G401.6 (cell line): ENCODE data around the gene IL1RAPL2.
"Not testable (repeated sequence)": the region's sequence is repeated elsewhere in the genome, so short reads cannot be mapped to it uniquely, and the experiment has no call there.

Experiments used
- FAIRE-seq: peaks from 2 replicates; lab custom pipeline; 2012; peaks lifted over from hg19 to GRCh38; lab: Jason Lieb, UNC

The IL1RAPL2 gene

DNA sequence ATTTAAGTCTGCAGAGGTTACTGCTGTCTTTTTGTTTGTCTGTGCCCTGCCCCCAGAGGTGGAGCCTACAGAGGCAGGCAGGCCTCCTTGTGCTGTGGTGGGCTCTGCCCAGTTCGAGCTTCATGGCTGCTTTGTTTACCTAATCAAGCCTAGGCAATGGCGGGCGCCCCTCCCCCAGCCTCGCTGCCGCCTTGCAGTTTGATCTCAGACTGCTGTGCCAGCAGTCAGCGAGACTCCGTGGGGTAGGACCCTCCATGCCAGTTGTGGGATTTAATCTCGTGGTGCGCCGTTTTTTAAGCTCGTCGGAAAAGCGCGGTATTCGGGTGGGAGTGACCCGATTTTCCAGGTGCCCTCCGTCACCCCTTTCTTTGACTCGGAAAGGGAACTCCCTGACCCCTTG is 111.5 kb downstream of the IL1RAPL2 start:
- not testable (repeated sequence) for FAIRE-seq

DNA sequence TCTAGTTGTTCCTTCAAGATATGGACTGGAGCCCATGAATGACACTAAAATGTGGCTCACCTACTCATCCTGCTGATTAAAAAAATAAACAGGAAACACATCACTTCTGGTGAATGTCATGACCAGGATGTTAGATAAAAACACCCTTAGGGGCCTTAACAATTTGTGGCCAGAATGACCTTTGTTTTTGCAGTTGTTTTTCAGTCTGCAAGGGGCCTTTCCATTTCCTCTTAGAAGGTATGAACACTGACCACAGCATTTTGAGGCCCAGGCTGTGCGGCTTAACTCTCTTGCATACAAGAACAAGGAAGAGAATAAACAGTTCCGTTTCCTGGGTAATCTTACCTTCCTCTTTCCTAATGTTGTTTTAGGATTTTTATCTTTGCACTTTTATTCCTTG is 113.2 kb downstream of the IL1RAPL2 start:
- no peak for FAIRE-seq

- no peak for FAIRE-seq
These were observed 115.2 kb downstream of the IL1RAPL2 start for GRCh38 chrX:104681214-104681613.

GRCh38 chrX:104684077-104684476 is 118.1 kb downstream of the IL1RAPL2 start:
- FAIRE-seq: no peak

DNA sequence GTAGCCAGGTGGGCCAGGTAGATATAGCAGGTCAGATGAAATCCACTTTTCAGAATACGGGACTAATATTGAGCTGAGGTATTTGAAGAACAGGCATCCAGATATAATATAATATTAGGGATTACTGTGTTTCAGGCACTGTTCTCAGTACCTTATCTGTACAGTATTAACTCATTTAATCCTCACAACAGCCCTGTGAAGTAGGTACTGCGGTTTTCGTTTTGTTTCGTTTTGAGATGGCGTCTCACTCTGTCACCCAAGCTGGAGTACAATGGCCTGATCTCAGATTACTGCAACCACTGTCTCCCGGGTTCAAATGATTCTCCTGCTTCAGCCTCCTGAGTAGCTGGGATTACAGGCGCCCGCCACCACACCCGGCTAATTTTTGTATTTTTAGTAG is 129.6 kb downstream of the IL1RAPL2 start:
- FAIRE-seq: no peak

DNA sequence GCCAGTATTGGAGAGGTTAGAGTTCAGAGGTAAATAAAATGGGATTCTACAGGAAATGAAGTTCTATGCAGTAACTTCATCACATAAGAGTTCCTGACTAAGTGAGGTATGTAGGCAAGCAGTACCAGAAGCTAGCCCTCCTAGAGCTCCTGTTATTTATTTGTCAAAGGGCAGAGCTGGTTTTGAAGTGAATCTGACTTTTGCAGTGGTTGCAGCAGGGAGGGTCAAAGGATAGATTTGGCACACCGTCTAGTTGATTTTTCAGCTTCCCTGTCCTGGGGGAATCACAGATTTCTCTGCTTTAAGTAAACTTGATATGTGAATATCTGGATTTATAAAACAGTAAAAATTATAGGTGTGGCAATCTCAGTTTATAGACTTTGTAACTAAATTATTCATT is 130.7 kb downstream of the IL1RAPL2 start:
- FAIRE-seq: no peak

GRCh38 chrX:104697294-104697693 is 131.3 kb downstream of the IL1RAPL2 start:
- no peak for FAIRE-seq

DNA sequence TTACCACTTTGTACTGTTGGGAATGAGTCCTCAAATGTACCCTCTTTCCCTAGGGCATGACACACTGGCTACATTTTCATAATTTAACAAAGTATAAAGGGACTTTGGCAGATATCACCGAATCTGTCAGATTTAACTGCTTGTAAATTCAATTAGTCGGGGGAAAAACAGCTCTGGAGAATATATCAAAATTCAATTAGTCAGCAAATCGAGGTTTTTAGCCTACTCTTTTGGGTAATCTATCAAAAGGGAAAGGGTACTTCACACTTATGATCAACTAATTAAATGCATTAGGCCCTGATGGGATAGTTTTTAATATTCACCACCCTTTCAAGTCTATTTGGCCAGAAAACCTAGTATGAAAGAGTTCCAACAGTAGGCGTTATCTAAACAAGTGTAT is 141.0 kb downstream of the IL1RAPL2 start:
- no peak for FAIRE-seq

- FAIRE-seq: no peak
These were observed 141.6 kb downstream of the IL1RAPL2 start for GRCh38 chrX:104707572-104707971.

DNA sequence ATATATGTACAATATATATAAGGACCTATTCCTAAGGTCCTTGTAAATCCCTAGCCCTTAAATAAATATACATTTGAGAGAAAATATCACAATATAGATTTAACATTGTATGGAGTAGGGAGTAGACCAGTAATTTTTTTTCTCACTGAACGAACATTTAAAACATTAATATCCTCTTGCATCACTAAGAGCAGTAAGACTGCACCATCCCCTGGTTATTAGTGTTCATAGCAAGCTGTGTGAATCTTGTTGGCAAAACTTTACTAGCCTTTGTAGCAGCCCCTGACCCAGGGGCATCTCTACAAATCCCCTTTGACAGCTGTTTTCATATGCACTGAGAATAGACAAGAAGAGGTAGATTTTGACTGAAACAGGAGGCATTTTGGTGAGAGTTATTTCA is 146.5 kb downstream of the IL1RAPL2 start:
- no peak for FAIRE-seq

- no peak for FAIRE-seq
These were observed 155.9 kb downstream of the IL1RAPL2 start for GRCh38 chrX:104721854-104722253.

GRCh38 chrX:104728456-104728855 is 162.5 kb downstream of the IL1RAPL2 start:
- no peak for FAIRE-seq

DNA sequence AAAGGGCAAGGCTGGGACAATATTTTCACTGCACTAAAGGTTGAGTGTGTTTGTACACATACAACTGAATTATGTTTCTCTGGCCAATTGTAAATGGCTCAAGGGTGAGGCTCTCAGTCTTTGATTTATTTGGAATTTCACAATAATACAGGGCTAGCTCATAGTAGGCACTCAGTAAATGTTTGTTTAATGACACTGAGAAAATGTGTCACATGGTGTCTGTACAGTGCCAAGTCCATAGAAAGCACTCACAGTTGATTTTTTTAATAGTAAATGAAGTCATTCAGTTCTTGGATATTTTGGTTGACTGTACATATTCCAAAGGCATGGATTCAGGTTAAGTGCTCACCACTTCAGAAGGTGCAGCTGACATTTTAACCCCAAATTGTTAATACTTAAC is 176.4 kb downstream of the IL1RAPL2 start:
- no peak for FAIRE-seq

DNA sequence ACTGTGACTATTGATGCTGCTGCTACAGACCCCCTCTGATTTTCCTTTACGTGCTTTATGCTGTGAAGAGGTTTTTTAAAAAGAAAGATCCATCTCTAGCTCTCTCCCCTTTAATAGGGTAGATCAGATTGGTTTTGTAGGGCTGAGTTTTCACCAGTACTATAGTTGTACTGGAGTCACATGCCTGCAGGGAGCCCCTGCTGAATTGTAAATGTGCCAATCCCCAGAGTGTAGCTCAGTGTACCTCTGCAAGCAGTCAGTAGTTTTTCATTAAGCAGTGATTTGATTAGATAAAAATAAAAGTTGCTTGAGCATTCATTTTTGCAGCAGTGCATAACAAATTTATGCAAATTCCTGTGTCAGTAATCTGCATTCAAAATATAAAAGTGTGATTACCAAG is 179.2 kb downstream of the IL1RAPL2 start:
- no peak for FAIRE-seq

GRCh38 chrX:104749951-104750610 is 184.1 kb downstream of the IL1RAPL2 start:
- FAIRE-seq: no peak

GRCh38 chrX:104762641-104763040 is 196.6 kb downstream of the IL1RAPL2 start:
- FAIRE-seq: no peak

DNA sequence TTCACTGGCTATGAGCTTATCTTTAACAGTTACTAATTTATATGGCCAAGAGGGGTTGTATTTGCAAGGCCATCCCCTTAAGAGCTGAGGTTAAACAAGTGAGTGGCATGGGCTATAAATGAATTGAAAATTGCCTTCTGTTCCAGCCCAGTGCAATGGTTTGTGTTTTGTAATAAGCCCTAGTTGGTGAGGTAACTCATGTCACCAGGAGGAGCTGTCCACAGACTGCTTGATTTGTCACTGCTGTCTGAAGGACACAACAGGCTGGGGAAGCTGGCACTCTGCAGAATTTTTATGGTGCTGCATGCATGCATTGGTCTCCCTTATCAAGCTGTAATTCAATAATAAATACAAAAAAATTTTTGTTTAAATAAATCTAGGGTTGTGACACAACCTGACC is 223.8 kb downstream of the IL1RAPL2 start:
- FAIRE-seq: no peak

GRCh38 chrX:104795804-104796203 is 229.8 kb downstream of the IL1RAPL2 start:
- FAIRE-seq: no peak

GRCh38 chrX:104803219-104803618 is 237.2 kb downstream of the IL1RAPL2 start:
- no peak for FAIRE-seq

DNA sequence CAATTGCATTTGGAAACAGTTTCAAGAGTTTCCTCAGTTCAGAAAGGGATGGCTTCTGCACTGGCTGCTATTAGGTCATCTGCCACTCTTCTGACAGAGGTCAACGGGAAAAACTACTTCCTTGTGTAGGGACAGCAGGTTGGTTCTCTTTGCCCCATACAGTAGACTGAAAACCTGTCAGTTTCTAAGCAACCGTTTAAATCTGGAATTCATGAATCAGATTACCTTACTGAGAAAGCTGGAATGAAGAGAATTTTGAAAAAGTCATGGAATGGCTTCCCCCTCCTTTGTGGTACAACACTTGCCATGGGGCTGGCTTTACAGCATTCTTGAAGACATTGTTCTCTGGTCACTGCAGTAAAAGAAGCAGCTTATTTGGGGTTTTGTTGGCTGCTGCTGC is 240.3 kb downstream of the IL1RAPL2 start:
- FAIRE-seq: no peak

GRCh38 chrX:104833401-104833800 is 267.4 kb downstream of the IL1RAPL2 start:
- no peak for FAIRE-seq

DNA sequence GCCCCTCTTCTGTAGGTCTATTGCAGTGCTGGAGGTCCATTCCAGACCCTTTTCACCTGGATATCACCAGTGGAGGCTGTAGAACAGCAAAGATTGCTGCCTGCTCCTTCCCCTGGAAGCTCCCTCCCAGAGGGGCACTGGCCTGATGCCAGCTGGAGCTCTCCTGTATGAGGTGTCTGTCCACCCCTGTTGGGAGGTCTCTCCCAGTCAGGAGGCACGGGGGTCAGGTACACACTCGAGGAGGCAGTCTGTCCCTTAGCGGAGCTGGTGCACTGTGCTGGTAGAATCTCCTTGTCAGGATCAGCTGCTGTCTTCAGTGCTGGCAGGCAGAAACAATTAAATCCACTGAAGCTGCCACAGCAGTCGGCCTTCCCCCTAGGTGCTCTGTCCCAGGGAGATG is 276.6 kb downstream of the IL1RAPL2 start:
- FAIRE-seq: no peak

- FAIRE-seq: no peak
These were observed 286.2 kb downstream of the IL1RAPL2 start for GRCh38 chrX:104852241-104852640.

- no peak for FAIRE-seq
These were observed 288.2 kb downstream of the IL1RAPL2 start for GRCh38 chrX:104854188-104854587.

- FAIRE-seq: no peak
These were observed 288.9 kb downstream of the IL1RAPL2 start for GRCh38 chrX:104854790-104855340.
